PFSK-1 (cell line): Measurements from ENCODE around the gene CCDC134.

Experiments used
- FOXP2 ChIP-seq: optimal IDR thresholded peaks from 2 replicates; pipeline ENCODE3; 2011; ENCODE audit warnings: borderline replicate concordance, control low read depth, inconsistent platforms; ENCODE audit not compliant: insufficient read depth; ENCODE audit errors: extremely low read length, extremely low read depth
- POLR2AphosphoS5 ChIP-seq: IDR thresholded peaks from 2 replicates; pipeline ENCODE4 v1.6.1; 2012; ENCODE audit warnings: low read depth, mild to moderate bottlenecking, control low read depth, low read length, moderate library complexity
- SIN3A ChIP-seq: IDR thresholded peaks from 2 replicates; pipeline ENCODE4 v1.6.1; 2012; ENCODE audit warnings: mild to moderate bottlenecking, low read length, moderate library complexity, borderline replicate concordance; ENCODE audit not compliant: insufficient read depth
- TAF1 ChIP-seq: IDR thresholded peaks from 2 replicates; pipeline ENCODE4 v1.6.1; 2012; ENCODE audit warnings: low read length, control low read depth, borderline replicate concordance; ENCODE audit not compliant: insufficient read depth
- TF ChIP-seq, protein P1 (sequence below), 2 experiments: IDR thresholded peaks; 2 replicates each; pipeline versions ENCODE4 v1.6.1 to v1.8.0; 2011 to 2012; ENCODE audit warnings: low read depth in 2 of 2, low read length in 2 of 2, control low read depth in 1 of 2, inconsistent platforms in 1 of 2, mild to moderate bottlenecking in 1 of 2, moderate library complexity in 1 of 2; ENCODE audit not compliant: insufficient read depth in 1 of 2

The CCDC134 gene

DNA sequence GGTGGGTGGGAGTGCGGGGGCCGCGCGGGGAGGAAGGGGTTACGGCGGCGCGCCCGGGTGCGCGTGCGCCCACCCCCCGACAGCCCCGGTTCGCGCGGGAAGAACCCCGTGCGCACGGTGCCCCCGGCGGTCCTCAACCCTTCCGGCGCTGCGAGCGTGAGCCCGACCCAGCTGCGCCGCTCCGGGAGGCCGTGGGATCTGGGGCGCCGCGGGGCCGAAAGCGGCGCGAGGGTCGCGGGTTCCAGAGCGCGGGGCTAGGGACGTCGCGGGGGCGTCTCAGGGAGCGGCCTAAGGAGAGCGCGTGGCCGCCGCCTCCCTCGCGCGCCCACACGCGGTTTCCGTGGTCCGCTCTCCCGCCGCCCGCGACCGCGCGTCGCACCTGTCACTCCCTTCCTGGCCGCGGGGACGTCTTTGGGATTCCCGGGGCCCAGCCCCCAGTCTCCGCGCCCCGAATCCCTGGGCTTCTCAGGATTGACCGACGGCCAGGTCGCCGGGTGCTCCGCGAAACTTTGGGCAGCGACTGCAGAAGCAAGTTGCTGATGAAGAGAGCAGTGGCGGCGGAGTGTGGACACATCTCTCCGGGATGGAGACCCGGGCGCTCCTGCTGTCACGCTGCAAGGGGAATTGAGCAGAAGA lies 33.0 kb downstream of the CCDC134 start:
- no peak for TF ChIP-seq POLR2AphosphoS5
- TF ChIP-seq SIN3A: no peak
- TF ChIP-seq, protein P1, sequence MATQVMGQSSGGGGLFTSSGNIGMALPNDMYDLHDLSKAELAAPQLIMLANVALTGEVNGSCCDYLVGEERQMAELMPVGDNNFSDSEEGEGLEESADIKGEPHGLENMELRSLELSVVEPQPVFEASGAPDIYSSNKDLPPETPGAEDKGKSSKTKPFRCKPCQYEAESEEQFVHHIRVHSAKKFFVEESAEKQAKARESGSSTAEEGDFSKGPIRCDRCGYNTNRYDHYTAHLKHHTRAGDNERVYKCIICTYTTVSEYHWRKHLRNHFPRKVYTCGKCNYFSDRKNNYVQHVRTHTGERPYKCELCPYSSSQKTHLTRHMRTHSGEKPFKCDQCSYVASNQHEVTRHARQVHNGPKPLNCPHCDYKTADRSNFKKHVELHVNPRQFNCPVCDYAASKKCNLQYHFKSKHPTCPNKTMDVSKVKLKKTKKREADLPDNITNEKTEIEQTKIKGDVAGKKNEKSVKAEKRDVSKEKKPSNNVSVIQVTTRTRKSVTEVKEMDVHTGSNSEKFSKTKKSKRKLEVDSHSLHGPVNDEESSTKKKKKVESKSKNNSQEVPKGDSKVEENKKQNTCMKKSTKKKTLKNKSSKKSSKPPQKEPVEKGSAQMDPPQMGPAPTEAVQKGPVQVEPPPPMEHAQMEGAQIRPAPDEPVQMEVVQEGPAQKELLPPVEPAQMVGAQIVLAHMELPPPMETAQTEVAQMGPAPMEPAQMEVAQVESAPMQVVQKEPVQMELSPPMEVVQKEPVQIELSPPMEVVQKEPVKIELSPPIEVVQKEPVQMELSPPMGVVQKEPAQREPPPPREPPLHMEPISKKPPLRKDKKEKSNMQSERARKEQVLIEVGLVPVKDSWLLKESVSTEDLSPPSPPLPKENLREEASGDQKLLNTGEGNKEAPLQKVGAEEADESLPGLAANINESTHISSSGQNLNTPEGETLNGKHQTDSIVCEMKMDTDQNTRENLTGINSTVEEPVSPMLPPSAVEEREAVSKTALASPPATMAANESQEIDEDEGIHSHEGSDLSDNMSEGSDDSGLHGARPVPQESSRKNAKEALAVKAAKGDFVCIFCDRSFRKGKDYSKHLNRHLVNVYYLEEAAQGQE (IDR thresholded peaks at IDR 0.05; ENCODE audit: insufficient read depth in 1 of 2, low read depth in 2 of 2, low read length in 2 of 2): no peak
- TF ChIP-seq FOXP2: no peak
- no peak for TF ChIP-seq TAF1

DNA sequence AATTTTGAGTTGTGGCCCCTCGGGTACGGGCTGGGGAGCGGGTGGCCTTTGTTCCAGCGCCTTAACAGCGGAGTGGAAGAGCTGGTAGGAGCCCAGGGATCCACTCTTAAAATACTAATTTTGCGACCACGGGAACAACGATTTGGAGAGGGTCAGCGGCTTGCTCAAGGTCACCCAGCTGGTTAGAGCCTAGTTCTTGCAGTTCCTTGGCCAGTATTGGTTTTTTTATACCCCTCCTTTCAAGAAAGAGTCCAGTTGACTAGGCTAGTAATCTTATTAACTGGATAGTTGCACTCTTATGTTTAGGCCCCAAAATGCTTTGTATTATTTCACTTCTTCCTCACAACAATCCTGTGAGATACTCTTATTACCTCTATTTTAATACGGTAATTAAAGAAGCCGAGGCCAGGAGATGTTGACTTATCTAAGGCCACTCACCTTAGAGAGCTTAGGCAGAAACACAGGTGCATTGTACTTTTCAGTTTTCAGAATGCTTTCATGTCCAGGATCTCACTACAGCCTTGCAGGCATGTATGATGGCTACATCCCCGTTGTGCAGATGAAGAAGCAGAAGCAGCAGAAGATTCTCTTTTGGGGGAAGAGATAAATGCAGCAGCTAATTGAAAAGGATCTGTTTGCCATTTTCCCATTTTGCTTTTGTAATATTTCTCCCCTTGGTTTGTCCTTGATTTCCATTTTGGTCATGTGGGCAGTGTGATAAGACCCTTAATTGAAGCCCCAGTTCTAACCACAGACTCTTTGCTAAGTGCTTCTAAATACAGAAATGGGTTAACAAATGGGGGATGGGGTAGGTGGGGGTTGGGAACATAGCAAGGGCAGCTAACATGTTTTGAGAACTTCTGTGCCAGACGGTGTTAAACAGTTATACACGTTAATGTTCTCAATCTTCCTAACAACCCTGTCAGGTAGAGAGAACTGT lies 33.8 kb downstream of the CCDC134 start:
- no peak for TF ChIP-seq POLR2AphosphoS5
- TF ChIP-seq SIN3A: no peak
- TF ChIP-seq FOXP2: no peak
- no peak for TF ChIP-seq TAF1
- TF ChIP-seq, protein P1 (IDR thresholded peaks at IDR 0.05; ENCODE audit: insufficient read depth in 1 of 2, low read depth in 2 of 2, low read length in 2 of 2): no peak

DNA sequence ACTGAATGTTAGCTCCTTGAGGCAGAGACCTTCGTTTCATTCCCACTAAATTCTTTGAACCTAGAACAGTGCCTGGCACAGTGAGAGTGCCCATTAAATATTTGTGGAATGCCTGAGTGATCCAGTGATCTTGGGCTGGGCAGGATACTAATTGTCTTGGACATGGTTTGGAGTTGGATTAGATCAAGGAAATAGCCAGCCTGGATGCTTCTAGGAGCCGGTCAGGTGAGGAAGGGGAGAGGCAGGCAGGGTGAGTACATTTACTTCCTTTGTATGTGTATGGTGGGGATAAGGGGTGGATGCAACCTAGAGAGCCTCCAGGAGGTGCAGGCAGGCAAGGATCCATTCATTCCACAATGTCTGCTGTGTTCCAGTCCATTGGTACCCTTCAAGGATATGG lies 36.1 kb downstream of the CCDC134 start:
- TF ChIP-seq TAF1 (no peak), SIN3A (no peak), POLR2AphosphoS5 (no peak), FOXP2 (no peak)
- TF ChIP-seq, protein P1 (IDR thresholded peaks at IDR 0.05; ENCODE audit: insufficient read depth in 1 of 2, low read depth in 2 of 2, low read length in 2 of 2): no peak

DNA sequence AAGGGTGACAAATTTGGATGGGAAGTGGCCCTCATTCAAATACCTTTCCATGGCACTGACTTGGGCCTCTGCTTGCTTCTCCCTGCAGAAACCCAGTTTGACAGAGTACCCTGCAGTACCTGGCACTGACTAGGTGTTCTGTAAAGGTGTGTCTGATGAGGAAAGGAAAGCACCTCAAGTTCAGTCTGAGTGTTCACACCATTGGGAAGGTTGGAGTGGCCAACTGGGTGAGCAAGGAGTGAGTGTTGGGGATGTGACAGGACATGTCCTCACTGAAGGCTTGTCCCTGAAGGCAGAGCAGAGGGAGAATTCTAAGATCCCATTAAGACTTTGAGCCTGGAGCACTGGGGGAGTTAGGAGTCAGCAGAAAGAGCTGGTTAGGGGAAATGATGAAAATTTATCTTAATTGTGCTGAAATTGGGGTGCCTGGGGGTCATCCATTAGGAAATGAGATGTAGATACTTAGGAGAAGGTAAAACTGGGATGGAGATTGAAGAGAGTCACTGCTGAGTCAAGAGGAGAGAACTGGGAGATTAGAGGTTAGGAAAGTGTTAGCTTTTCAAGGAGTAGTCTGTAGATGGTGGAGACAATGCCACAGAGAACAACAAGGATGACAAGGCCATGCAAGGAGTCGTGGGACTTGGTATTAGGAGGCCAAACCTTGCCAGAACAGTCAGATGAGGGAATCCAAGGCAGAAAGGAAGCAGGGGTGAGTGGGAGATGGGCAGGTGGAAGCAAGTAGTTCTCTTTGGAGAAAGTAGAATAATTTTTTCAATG lies 38.6 kb downstream of the CCDC134 start:
- no peak for TF ChIP-seq SIN3A

DNA sequence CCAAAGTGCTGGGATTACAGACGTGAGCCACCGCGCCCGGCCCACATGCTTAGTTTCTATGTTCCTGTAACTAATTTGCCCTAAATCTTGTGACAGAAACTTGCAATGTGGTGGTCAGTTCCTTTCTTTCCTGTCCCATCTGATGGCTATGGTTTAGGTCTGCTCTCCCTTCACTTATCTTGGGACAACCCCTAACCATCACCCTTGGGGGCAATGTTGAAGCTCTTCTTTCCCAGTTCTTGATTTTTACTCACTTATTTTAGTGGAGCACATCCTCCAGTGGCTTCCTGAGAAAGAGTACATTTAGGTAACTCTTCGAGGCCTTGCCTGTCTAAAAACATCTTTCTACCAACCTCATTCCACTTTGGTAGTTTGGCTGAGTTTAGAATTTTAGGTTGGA lies 39.7 kb downstream of the CCDC134 start:
- TF ChIP-seq, protein P1 (IDR thresholded peaks at IDR 0.05; ENCODE audit: insufficient read depth in 1 of 2, low read depth in 2 of 2, low read length in 2 of 2): no peak
- TF ChIP-seq FOXP2 (no peak), SIN3A (no peak), POLR2AphosphoS5 (no peak), TAF1 (no peak)
